Activated T-helper 17 cell treated with anti-CD3 and anti-CD28 coated beads, Interleukin-2, amount 50 U/mL, for 72 hours (primary cell): ENCODE results near the gene RBBP5. TPM values are rescaled to one million over a fixed set of nuclear protein-coding genes. Genes with fewer than 3 reads are reported as not detected.

Experiments
- ATAC-seq: fragments of 150-1000 bp; cut with Tn5 transposase; replicated peaks from 2 replicates; pipeline ENCODE4 v1.10.0; 2021; ENCODE audit warnings: mild to moderate bottlenecking, moderate library complexity
- H3K27ac Mint-ChIP-seq: one replicate; pipeline ENCODE4 v1.8.0; 2022; ENCODE audit warnings: mixed read lengths
- H3K27me3 Mint-ChIP-seq: one replicate; pipeline ENCODE4 v1.8.0; 2022; ENCODE audit warnings: mixed read lengths
- H3K36me3 Mint-ChIP-seq: one replicate; pipeline ENCODE4 v1.8.0; 2022; ENCODE audit warnings: low read depth, mild to moderate bottlenecking, mixed read lengths
- H3K4me1 Mint-ChIP-seq: one replicate; pipeline ENCODE4 v1.8.0; 2022; ENCODE audit warnings: mixed read lengths
- H3K4me3 Mint-ChIP-seq: one replicate; pipeline ENCODE4 v1.8.0; 2022; ENCODE audit warnings: mild to moderate bottlenecking, mixed read lengths
- H3K9me3 Mint-ChIP-seq: one replicate; pipeline ENCODE4 v1.8.0; 2022; ENCODE audit warnings: mixed read lengths
- total RNA-seq, 2 donors: library from RNA; stranded (reverse); gene quantifications; one replicate each; pipeline ENCODE4 v1.2.3, GENCODE V29; 2022

Gene RBBP5
- total RNA-seq, 2 donors from 2014 or later = 14.6 to 23.5 TPM

GRCh38 chr1:205144751-205145150 is 23.0 kb upstream of the RBBP5 start:
- Mint-ChIP-seq H3K9me3 (no peaks in the 10 kb centered on the region), H3K36me3 (peaks cover 50% of the 10 kb centered on the region), H3K4me3 (no peak overlapping the region), H3K27ac (peak overlapping the region; percentile 29), H3K27me3 (no peaks in the 10 kb centered on the region), H3K4me1 (peaks cover 5% of the 10 kb centered on the region)
- ATAC-seq = no peak

- Mint-ChIP-seq H3K27me3 (no peaks in the 10 kb centered on the region), H3K4me3 (no peak overlapping the region), H3K36me3 (peaks cover 45% of the 10 kb centered on the region), H3K4me1 (peaks cover 5% of the 10 kb centered on the region), H3K27ac (no peak overlapping the region), H3K9me3 (no peaks in the 10 kb centered on the region)
- ATAC-seq = no peak
Observed at GRCh38 chr1:205144046-205144720, 22.4 kb upstream of the RBBP5 start.

DNA sequence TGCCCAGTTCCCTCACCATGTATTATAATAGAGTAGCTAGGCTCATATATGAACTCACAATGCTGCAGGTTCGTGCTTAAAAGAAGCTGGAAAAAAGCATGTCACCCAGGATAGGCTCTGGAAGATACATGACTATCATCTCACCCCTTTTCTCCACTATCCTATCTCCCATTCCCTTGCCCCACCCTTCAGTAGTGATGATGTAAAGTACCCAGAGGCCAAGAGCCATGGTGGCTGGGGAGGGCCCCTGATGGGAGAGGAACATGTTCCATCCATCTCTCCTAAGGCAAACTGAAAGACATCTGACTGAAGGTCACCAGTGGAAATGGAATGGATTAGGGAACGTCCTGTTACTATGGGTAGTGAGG is 20.3 kb upstream of the RBBP5 start:
- no peaks in the 10 kb centered on the region for H3K9me3 Mint-ChIP-seq
- H3K4me1 Mint-ChIP-seq = peaks cover 5% of the 10 kb centered on the region
- no peak for ATAC-seq
- no peaks in the 10 kb centered on the region for H3K27me3 Mint-ChIP-seq
- peaks cover 24% of the 10 kb centered on the region for H3K36me3 Mint-ChIP-seq
- no peak overlapping the region for H3K27ac Mint-ChIP-seq
- H3K4me3 Mint-ChIP-seq = peak overlapping the region; percentile 25

GRCh38 chr1:205141236-205142101 is 19.7 kb upstream of the RBBP5 start:
- Mint-ChIP-seq H3K4me1 (peaks cover 5% of the 10 kb centered on the region), H3K36me3 (peaks cover 18% of the 10 kb centered on the region), H3K9me3 (no peaks in the 10 kb centered on the region), H3K27me3 (no peaks in the 10 kb centered on the region), H3K27ac (no peak overlapping the region), H3K4me3 (peak overlapping the region; percentile 25)
- peak; percentile 85 for ATAC-seq

GRCh38 chr1:205140113-205140512 is 18.3 kb upstream of the RBBP5 start:
- peaks cover 5% of the 10 kb centered on the region for H3K4me1 Mint-ChIP-seq
- no peak for ATAC-seq
- H3K4me3 Mint-ChIP-seq = no peak overlapping the region
- no peaks in the 10 kb centered on the region for H3K27me3 Mint-ChIP-seq
- no peaks in the 10 kb centered on the region for H3K9me3 Mint-ChIP-seq
- H3K36me3 Mint-ChIP-seq = peaks cover 4% of the 10 kb centered on the region
- no peak overlapping the region for H3K27ac Mint-ChIP-seq

GRCh38 chr1:205137901-205138300 is 16.1 kb upstream of the RBBP5 start:
- Mint-ChIP-seq H3K4me3 (no peak overlapping the region), H3K4me1 (peaks cover 5% of the 10 kb centered on the region)

GRCh38 chr1:205133287-205133686 is 11.5 kb upstream of the RBBP5 start:
- Mint-ChIP-seq H3K36me3 (no peaks in the 10 kb centered on the region), H3K9me3 (no peaks in the 10 kb centered on the region), H3K4me3 (no peak overlapping the region), H3K4me1 (no peaks in the 10 kb centered on the region), H3K27me3 (no peaks in the 10 kb centered on the region), H3K27ac (no peak overlapping the region)
- no peak for ATAC-seq

More at GRCh38 chr1:205137901-205138300, 16.1 kb upstream of the RBBP5 start:
- ATAC-seq = no peak
- no peaks in the 10 kb centered on the region for H3K9me3 Mint-ChIP-seq
- H3K27me3 Mint-ChIP-seq = no peaks in the 10 kb centered on the region
- no peaks in the 10 kb centered on the region for H3K36me3 Mint-ChIP-seq
- no peak overlapping the region for H3K27ac Mint-ChIP-seq

DNA sequence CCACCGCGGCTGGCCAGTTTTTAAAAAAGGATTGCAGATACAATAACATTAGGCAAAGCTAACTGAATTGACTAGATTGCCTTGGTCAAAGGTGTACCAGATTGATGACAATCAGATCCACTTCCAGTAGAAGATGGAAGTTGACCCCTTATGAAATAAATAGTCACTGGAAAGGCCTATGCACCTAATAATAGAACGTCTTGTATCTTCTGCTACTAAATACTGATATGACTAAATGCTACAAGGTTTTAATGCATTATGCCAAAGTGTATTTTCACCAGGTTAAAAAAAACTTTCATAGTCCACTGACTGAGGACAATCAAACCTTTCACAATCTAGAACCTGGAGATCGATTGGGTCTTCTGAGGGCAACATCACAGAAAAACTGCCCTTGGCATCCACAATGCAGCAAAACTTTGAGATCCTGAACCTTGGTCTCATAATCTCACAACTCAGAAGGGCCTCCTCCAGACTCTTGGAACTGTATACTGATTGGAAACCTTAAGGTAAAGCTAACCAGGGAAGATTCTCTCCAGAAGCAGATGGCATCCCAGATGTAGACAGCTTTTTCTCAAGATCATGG is 7.8 kb upstream of the RBBP5 start:
- no peak for ATAC-seq
- Mint-ChIP-seq H3K27me3 (no peaks in the 10 kb centered on the region), H3K4me3 (no peak overlapping the region)

DNA sequence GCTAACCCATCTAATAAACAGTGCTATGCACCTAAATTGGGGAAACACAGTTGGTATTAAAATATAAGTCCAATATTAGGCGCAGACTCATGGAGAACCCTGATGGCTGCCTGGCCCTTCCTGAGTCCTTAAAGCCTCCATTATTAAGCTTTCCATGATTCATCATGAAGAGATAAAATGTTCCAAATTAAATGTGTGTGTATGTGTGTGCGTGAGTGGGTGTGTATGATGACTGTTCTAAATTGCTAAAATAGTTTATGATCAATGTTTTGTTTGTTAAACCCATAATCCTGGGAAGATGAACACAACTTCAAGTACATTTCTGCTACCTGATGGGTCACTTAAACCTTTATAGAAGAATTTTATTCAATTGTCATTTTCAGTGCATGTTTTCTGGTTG is 6.3 kb upstream of the RBBP5 start:
- no peaks in the 10 kb centered on the region for H3K36me3 Mint-ChIP-seq
- H3K9me3 Mint-ChIP-seq = no peaks in the 10 kb centered on the region

More for the DNA sequence above, 7.8 kb upstream of the RBBP5 start:
- Mint-ChIP-seq H3K9me3 (no peaks in the 10 kb centered on the region), H3K36me3 (no peaks in the 10 kb centered on the region), H3K27ac (no peak overlapping the region), H3K4me1 (no peaks in the 10 kb centered on the region)

GRCh38 chr1:205127646-205128045 is 5.9 kb upstream of the RBBP5 start:
- H3K27ac Mint-ChIP-seq = no peak overlapping the region
- no peak for ATAC-seq
- H3K27me3 Mint-ChIP-seq = no peaks in the 10 kb centered on the region
- no peaks in the 10 kb centered on the region for H3K36me3 Mint-ChIP-seq
- no peaks in the 10 kb centered on the region for H3K4me1 Mint-ChIP-seq
- H3K9me3 Mint-ChIP-seq = no peaks in the 10 kb centered on the region
- no peak overlapping the region for H3K4me3 Mint-ChIP-seq

More for the DNA sequence above, 6.3 kb upstream of the RBBP5 start:
- Mint-ChIP-seq H3K27ac (no peak overlapping the region), H3K4me3 (no peak overlapping the region), H3K27me3 (no peaks in the 10 kb centered on the region), H3K4me1 (no peaks in the 10 kb centered on the region)
- ATAC-seq = no peak

DNA sequence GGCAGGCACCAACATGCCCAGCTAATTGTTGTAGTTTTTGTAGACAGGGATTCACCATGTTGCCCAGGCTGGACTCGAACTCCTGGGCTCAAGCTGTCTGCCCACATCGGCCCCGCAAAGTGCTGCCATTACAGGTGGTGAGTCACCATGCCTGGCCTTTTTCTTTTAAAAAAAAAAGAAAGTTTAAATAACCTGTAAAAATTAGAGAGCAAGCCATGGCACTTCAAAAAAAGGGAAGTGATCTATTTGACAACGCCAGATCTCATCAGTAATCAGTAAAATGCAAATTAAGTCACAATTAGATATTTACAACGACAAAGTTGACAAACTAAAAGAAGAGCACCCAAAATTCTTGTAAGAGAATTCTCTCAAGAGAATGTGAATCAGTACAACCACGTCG is 2.9 kb upstream of the RBBP5 start:
- Mint-ChIP-seq H3K9me3 (no peaks in the 10 kb centered on the region), H3K36me3 (peaks cover 14% of the 10 kb centered on the region), H3K27ac (no peak overlapping the region), H3K4me3 (no peak overlapping the region), H3K4me1 (peaks cover 19% of the 10 kb centered on the region), H3K27me3 (no peaks in the 10 kb centered on the region)
- ATAC-seq = no peak

DNA sequence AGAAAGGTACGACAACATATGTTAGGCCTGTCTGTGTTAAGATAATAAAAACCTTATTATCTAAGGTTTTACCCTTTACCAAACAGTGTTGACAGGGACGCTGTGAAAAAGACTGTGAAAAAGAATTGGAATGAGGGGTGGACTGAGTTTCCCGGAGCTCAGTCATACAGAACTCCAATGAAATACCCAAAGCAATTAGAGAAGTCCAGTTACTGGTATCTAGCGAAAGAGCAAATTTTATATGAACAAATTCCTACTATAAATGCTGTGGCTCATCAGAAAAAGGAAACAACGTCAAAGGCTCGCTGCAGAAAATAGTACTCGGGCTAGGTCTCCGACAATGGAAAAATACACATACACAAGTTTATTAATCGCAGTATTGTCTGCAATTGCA is 708 bp upstream of the RBBP5 start:
- Mint-ChIP-seq H3K4me1 (peaks cover 24% of the 10 kb centered on the region), H3K27ac (peak overlapping the region; percentile 99), H3K27me3 (no peaks in the 10 kb centered on the region), H3K36me3 (peaks cover 32% of the 10 kb centered on the region), H3K4me3 (peak overlapping the region; percentile 98), H3K9me3 (no peaks in the 10 kb centered on the region)
- ATAC-seq = no peak

GRCh38 chr1:205118752-205119151 is 3.0 kb downstream of the RBBP5 start:
- H3K4me3 Mint-ChIP-seq = no peak overlapping the region
- no peak for ATAC-seq
- H3K4me1 Mint-ChIP-seq = peaks cover 29% of the 10 kb centered on the region
- H3K9me3 Mint-ChIP-seq = no peaks in the 10 kb centered on the region
- peak overlapping the region; percentile 60 for H3K27ac Mint-ChIP-seq
- peaks cover 66% of the 10 kb centered on the region for H3K36me3 Mint-ChIP-seq
- no peaks in the 10 kb centered on the region for H3K27me3 Mint-ChIP-seq

- peaks cover 87% of the 10 kb centered on the region for H3K36me3 Mint-ChIP-seq
- ATAC-seq = no peak
- no peak overlapping the region for H3K4me3 Mint-ChIP-seq
- H3K4me1 Mint-ChIP-seq = peaks cover 18% of the 10 kb centered on the region
- no peaks in the 10 kb centered on the region for H3K9me3 Mint-ChIP-seq
- peak overlapping the region; percentile 3 for H3K27ac Mint-ChIP-seq
- no peaks in the 10 kb centered on the region for H3K27me3 Mint-ChIP-seq
Observed at GRCh38 chr1:205111354-205111753, 10.4 kb downstream of the RBBP5 start.

DNA sequence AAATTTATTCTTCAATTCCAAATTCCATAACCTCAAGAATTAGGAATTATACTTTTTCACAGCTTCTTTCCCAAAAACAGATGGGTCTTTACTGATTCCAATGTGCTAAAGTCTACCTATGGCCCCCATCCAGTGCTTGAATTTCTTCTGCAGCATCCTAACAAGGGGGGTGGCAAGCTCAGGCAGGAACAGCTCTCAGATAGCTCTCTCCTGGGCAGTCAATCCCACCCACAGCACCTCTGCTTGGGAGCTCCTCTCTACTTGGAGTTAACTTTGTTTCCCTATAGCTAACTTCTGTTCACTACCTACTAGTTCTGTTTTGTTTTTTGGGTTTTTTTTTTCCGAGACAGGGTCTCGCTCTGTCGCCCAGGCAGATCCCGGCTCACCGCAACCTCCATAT is 12.1 kb downstream of the RBBP5 start:
- no peak for ATAC-seq
- Mint-ChIP-seq H3K9me3 (no peaks in the 10 kb centered on the region), H3K4me1 (peaks cover 14% of the 10 kb centered on the region), H3K27ac (no peak overlapping the region), H3K27me3 (no peaks in the 10 kb centered on the region), H3K4me3 (no peak overlapping the region), H3K36me3 (peaks cover 87% of the 10 kb centered on the region)
